HG02970 (cell line): ENCODE data around the gene MGAT4B.

Experiments used
- ATAC-seq: cut with Tn5 transposase; IDR thresholded peaks from one replicate; pipeline ENCODE4 v1.9.1; 2021; ENCODE audit warnings: mild to moderate bottlenecking, moderate library complexity, moderate number of reproducible peaks; ENCODE audit not compliant: unreplicated experiment, low FRiP score

MGAT4B gene

DNA sequence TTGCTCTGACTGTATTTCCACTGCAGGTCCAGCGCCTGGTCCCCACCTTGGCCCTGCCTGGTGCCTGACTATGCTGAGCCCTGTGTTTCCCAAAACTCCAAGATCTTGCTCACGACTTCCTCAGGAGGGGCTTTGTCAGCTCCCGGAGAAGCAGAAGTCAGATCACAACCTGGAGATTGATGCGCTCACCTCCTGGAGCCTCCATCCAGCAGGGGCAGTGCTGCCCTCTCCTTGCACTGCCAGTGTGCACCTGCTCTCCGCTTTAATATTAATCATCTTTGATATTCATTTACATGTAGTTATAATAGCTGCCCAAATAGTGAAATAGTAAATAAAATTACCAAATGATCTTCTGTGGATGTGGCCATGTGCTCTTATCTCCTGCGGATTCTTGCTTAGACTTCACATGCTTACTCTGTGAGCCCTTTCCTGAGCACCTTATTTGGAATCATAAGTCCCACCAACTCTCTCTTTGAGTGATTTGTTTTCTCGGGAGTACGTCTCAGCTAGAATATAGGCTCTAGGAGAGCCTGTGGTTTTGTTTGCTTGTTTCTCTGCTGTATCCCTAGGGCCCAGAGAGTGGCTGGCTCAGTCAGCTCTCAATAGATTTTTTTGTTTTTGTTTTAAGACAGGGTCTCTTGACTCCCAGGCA, 56.7 kb downstream of the MGAT4B start:
- ATAC-seq, result no peak

DNA sequence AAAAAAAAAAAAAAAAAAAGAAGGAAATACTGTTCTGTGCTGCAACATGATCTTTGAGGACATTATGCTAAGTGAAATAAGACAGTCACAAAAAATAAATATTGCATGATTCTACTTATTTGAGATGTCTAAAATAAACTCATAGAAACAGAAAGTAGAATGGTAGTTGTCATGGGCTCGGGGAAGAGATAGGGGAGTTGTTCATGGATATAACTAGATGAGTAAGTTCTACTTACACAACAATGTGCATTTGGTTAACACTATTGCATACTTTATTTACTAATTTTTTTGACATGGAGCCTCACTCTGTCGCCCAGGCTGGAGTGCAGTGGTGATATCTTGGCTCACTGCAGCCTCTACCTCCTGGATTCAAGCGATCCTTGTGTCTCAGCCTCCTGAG, 58.9 kb downstream of the MGAT4B start:
- no peak for ATAC-seq
